Testis (tissue), 3 donors: ENCODE measurements around the gene ACOX1. TPM values are rescaled to one million over a fixed set of nuclear protein-coding genes. Genes with fewer than 3 reads are reported as not detected.

ENCODE experiments used
- DNase-seq: peaks from one replicate; pipeline ENCODE4 v3.0.0-alpha.2; 2019
- H3K27ac ChIP-seq, 2 donors: fragments of 200-600 bp; sonication (generic); one replicate each; pipeline ENCODE4 v1.5.1; 2019
- H3K27me3 ChIP-seq: fragments of 200-600 bp; sonication (generic); one replicate; pipeline ENCODE4 v1.5.1; 2019
- H3K36me3 ChIP-seq: fragments of 200-600 bp; sonication (generic); one replicate; pipeline ENCODE4 v1.5.1; 2017; ENCODE audit warnings: low read depth; ENCODE audit errors: missing control alignments
- H3K4me1 ChIP-seq: fragments of 200-600 bp; sonication (generic); one replicate; pipeline ENCODE4 v1.5.1; 2019
- H3K4me3 ChIP-seq, 2 donors: fragments of 200-600 bp; sonication (generic); one replicate each; pipeline ENCODE4 v1.5.1; 2017 to 2019
- H3K9me3 ChIP-seq: fragments of 200-600 bp; sonication (generic); one replicate; pipeline ENCODE4 v1.5.1; 2017
- CTCF ChIP-seq, 3 experiments: fragments of 450-650 bp in 2 of 3; fragments of 200-600 bp in 1 of 3; sonication (generic) in 1 of 3; IDR thresholded peaks; one replicate each; pipeline ENCODE4 v1.5.1; 2016 to 2019; ENCODE audit warnings: antibody characterized with exemption in 3 of 3, mild to moderate bottlenecking in 2 of 3, moderate library complexity in 1 of 3
- POLR2A ChIP-seq: fragments of 450-650 bp; IDR thresholded peaks from one replicate; pipeline ENCODE4 v1.6.1; 2017; ENCODE audit warnings: antibody characterized with exemption, mild to moderate bottlenecking, moderate library complexity
- WGBS, 2 donors: methylation state at CpG; one replicate each; pipeline ENCODE4 v1.1.5; 2018; 5-methylcytosine and 5-hydroxymethylcytosine counted together
- intact Hi-C: fragments of 100-400 bp; cut with DNase I; formaldehyde crosslinking; loops from one replicate; pipeline ENCODE4 v1.15.1; 2023; ENCODE audit warnings: low total_unique reads
- polyA plus RNA-seq: library from polyadenylated mRNA; stranded (reverse); fragments of 350-450 nt; fragmentation: Illumina TruSeq; extraction: RNeasy Lipid Tissue Mini Kit (QIAGEN cat#74804); gene quantifications from one replicate; pipeline ENCODE4 v1.2.3, GENCODE V29; 2014; ENCODE audit warnings: low read depth, low replicate concordance; ENCODE audit not compliant: insufficient read depth
- total RNA-seq, 2 donors: library from RNA; depleted of rRNA; stranded (reverse); fragments of >200 nt; gene quantifications; one replicate each; pipeline ENCODE4 v1.2.3, GENCODE V29; 2016

Gene ACOX1
- total and polyA plus RNA-seq, 3 donors from 2014 or later, result 24.1 to 77.7 (median 64.1) TPM

- Histone ChIP-seq H3K4me1 (peaks cover 18% of the 10 kb centered on the region), H3K27me3 (no peaks in the 10 kb centered on the region), H3K27ac (no peak overlapping the region), H3K9me3 (no peaks in the 10 kb centered on the region), H3K36me3 (no peaks in the 10 kb centered on the region), H3K4me3 (no peak overlapping the region)
- WGBS, 2 donors, result 95 to 96% methylated on average over 10 to 14 of the region's 15 CpGs
- TF ChIP-seq POLR2A, result no peak
- TF ChIP-seq CTCF (IDR thresholded peaks at IDR 0.05), result no peak
- intact Hi-C loops, result no loop called here
- DNase-seq, result no peak
These were observed 53.1 kb downstream of the ACOX1 start for GRCh38 chr17:75925912-75926311.

GRCh38 chr17:75925103-75925502 lies 53.9 kb downstream of the ACOX1 start:
- no peaks in the 10 kb centered on the region for H3K36me3 ChIP-seq

GRCh38 chr17:75922963-75923874 lies 55.7 kb downstream of the ACOX1 start:
- Histone ChIP-seq H3K27me3 (no peaks in the 10 kb centered on the region), H3K4me1 (peaks cover 23% of the 10 kb centered on the region), H3K4me3 (no peak overlapping the region), H3K36me3 (no peaks in the 10 kb centered on the region), H3K27ac (peak overlapping the region in 1 of 2 donors; percentile 8), H3K9me3 (no peaks in the 10 kb centered on the region)
- 59 to 67% methylated on average over 10 to 19 of the region's 19 CpGs for WGBS, 2 donors
- TF ChIP-seq CTCF (IDR thresholded peaks at IDR 0.05), result no peak
- no peak for TF ChIP-seq POLR2A
- peak; percentile 67 for DNase-seq
- intact Hi-C loops, result no loop called here

More at GRCh38 chr17:75925103-75925502, 53.9 kb downstream of the ACOX1 start:
- H3K27me3 ChIP-seq, result no peaks in the 10 kb centered on the region
- 96 to 100% methylated on average over 5 to 11 of the region's 11 CpGs for WGBS, 2 donors
- H3K27ac ChIP-seq, result no peak overlapping the region
- DNase-seq, result no peak
- peaks cover 23% of the 10 kb centered on the region for H3K4me1 ChIP-seq
- intact Hi-C loops, result no loop called here
- H3K9me3 ChIP-seq, result no peaks in the 10 kb centered on the region
- no peak for TF ChIP-seq CTCF (IDR thresholded peaks at IDR 0.05)
- TF ChIP-seq POLR2A, result no peak
- no peak overlapping the region for H3K4me3 ChIP-seq

- TF ChIP-seq CTCF (IDR thresholded peaks at IDR 0.05) (no peak), POLR2A (no peak)
- no peak overlapping the region for H3K4me3 ChIP-seq
- DNase-seq, result no peak
- no peaks in the 10 kb centered on the region for H3K27me3 ChIP-seq
- WGBS, 2 donors, result 80% methylated on average over 16 to 18 of the region's 18 CpGs
- no peaks in the 10 kb centered on the region for H3K9me3 ChIP-seq
- no peaks in the 10 kb centered on the region for H3K36me3 ChIP-seq
- peak overlapping the region in 1 of 2 donors; percentile 8 for H3K27ac ChIP-seq
- intact Hi-C loops, result no loop called here
- H3K4me1 ChIP-seq, result peaks cover 23% of the 10 kb centered on the region
These were observed 56.6 kb downstream of the ACOX1 start for GRCh38 chr17:75922173-75922961.
